H1 (cell line): ENCODE data around the gene CNOT8.

Source experiments
- BCL11A ChIP-seq, 2 experiments: IDR thresholded peaks; one replicate each; pipeline ENCODE4 v1.6.1; 2011; ENCODE audit warnings: low read depth in 2 of 2, low read length in 2 of 2, mild to moderate bottlenecking in 2 of 2
- CREB1 ChIP-seq: IDR thresholded peaks from 2 replicates; pipeline ENCODE4 v1.6.1; 2012; ENCODE audit warnings: inconsistent platforms
- EP300 ChIP-seq, 2 experiments: IDR thresholded peaks; 1 replicate in 1 of 2; 2 replicates in 1 of 2; pipeline ENCODE4 v1.6.1; 2011 to 2012; ENCODE audit warnings: low read depth in 2 of 2, low read length in 2 of 2, mild to moderate bottlenecking in 2 of 2, borderline replicate concordance in 1 of 2, inconsistent platforms in 1 of 2, moderate library complexity in 1 of 2
- EZH2 ChIP-seq: fragments of 200-600 bp; sonication (generic); IDR thresholded peaks from 2 replicates; pipeline ENCODE4 v1.7.1; 2012; ENCODE audit warnings: low read depth, mild to moderate bottlenecking, moderate library complexity, low read length, inconsistent platforms; ENCODE audit not compliant: severe bottlenecking
- FOSL1 ChIP-seq: IDR thresholded peaks from 2 replicates; pipeline ENCODE4 v1.6.1; 2011; ENCODE audit warnings: mild to moderate bottlenecking, low read depth, low read length, moderate library complexity; ENCODE audit not compliant: insufficient read depth
- GABPA ChIP-seq: IDR thresholded peaks from 2 replicates; pipeline ENCODE4 v1.6.1; 2011; ENCODE audit warnings: mild to moderate bottlenecking, low read length, moderate library complexity, borderline replicate concordance; ENCODE audit not compliant: insufficient read depth
- JUND ChIP-seq: IDR thresholded peaks from 2 replicates; pipeline ENCODE4 v1.6.1; 2011; ENCODE audit warnings: mild to moderate bottlenecking, improper control_type of control experiment, low read length
- KDM1A ChIP-seq: fragments of 200-600, 300-600 bp; sonication (generic); IDR thresholded peaks from 2 replicates; pipeline ENCODE4 v1.7.1; 2016; ENCODE audit warnings: mild to moderate bottlenecking, low read length, borderline replicate concordance
- POLR2A ChIP-seq, 2 experiments: IDR thresholded peaks; 1 replicate in 1 of 2; 2 replicates in 1 of 2; pipeline ENCODE4 v1.6.1; 2011; ENCODE audit warnings: low read depth in 2 of 2, low read length in 2 of 2, mild to moderate bottlenecking in 2 of 2; ENCODE audit errors: control extremely low read depth in 1 of 2
- RBBP5 ChIP-seq: IDR thresholded peaks from 2 replicates; pipeline ENCODE4 v1.7.1; 2012; ENCODE audit warnings: low read depth, mild to moderate bottlenecking, inconsistent platforms, low read length, moderate library complexity, borderline replicate concordance
- RFX5 ChIP-seq: IDR thresholded peaks from 2 replicates; pipeline ENCODE4 v1.6.1; 2011; ENCODE audit warnings: low read depth, low read length, improper control_type of control experiment, borderline replicate concordance
- TF ChIP-seq, protein P1 (sequence below): IDR thresholded peaks from 2 replicates; pipeline ENCODE4 v1.6.1; 2012; ENCODE audit warnings: inconsistent platforms
- TF ChIP-seq, protein P2 (sequence below), 3 experiments: IDR thresholded peaks; 1 replicate in 2 of 3; 2 replicates in 1 of 3; pipeline versions ENCODE4 v1.5.1 to v1.6.1; 2011; ENCODE audit warnings: low read length in 3 of 3, mild to moderate bottlenecking in 3 of 3, inconsistent platforms in 2 of 3, low read depth in 1 of 3, moderate library complexity in 1 of 3; ENCODE audit not compliant: insufficient read depth in 1 of 3; ENCODE audit errors: control extremely low read depth in 1 of 3

DNA sequence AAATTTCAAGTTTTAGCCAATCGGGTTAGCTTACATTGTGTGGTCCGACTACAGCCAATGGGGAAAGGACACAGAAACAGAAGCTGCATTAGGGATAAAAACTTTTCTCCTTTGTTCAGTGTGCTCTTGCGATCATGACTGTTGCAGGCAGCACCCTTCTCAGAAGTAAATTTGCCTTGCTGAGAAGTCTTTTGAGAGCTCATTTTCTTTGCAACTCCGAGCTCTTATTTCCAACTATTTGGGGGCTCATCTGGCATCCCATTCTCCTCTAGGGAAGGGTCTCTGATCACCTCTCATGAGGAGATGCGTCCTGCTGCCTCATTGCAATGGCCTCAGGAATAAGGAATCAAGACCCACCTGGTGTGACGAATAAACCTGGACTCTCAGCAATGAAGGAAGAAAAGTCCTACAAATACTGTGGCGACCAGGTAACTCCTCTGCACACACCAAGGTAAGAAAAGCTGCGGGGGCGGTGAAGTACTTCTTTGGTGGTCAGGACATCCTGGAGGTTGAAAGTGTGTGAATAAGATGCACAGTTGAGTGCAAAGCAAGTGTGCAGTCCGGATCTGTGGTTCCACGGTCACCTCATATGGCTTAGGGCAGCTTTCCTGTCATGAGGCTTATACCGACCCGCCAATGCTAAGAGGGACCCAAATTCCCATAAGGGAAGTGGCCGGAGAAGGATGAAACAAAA lies 20.4 kb downstream of the CNOT8 start:
- TF ChIP-seq, protein P1, sequence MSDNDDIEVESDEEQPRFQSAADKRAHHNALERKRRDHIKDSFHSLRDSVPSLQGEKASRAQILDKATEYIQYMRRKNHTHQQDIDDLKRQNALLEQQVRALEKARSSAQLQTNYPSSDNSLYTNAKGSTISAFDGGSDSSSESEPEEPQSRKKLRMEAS, result no peak
- no peak for TF ChIP-seq POLR2A (IDR thresholded peaks at IDR 0.05; ENCODE audit: control extremely low read depth in 1 of 2, low read depth in 2 of 2, low read length in 2 of 2)
- no peak for TF ChIP-seq EZH2
- TF ChIP-seq, protein P2, sequence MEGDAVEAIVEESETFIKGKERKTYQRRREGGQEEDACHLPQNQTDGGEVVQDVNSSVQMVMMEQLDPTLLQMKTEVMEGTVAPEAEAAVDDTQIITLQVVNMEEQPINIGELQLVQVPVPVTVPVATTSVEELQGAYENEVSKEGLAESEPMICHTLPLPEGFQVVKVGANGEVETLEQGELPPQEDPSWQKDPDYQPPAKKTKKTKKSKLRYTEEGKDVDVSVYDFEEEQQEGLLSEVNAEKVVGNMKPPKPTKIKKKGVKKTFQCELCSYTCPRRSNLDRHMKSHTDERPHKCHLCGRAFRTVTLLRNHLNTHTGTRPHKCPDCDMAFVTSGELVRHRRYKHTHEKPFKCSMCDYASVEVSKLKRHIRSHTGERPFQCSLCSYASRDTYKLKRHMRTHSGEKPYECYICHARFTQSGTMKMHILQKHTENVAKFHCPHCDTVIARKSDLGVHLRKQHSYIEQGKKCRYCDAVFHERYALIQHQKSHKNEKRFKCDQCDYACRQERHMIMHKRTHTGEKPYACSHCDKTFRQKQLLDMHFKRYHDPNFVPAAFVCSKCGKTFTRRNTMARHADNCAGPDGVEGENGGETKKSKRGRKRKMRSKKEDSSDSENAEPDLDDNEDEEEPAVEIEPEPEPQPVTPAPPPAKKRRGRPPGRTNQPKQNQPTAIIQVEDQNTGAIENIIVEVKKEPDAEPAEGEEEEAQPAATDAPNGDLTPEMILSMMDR (IDR thresholded peaks at IDR 0.05; ENCODE audit: control extremely low read depth in 1 of 3, insufficient read depth in 1 of 3, low read depth in 1 of 3, low read length in 3 of 3), result no peak
- TF ChIP-seq RBBP5, result no peak
- TF ChIP-seq EP300 (IDR thresholded peaks at IDR 0.05; ENCODE audit: borderline replicate concordance in 1 of 2, low read depth in 2 of 2, low read length in 2 of 2), result no peak
- no peak for TF ChIP-seq JUND
- TF ChIP-seq KDM1A, result no peak
- TF ChIP-seq CREB1, result no peak
- no peak for TF ChIP-seq GABPA
- TF ChIP-seq RFX5, result no peak
- no peak for TF ChIP-seq FOSL1
- no peak for TF ChIP-seq BCL11A (IDR thresholded peaks at IDR 0.05; ENCODE audit: low read depth in 2 of 2, low read length in 2 of 2)
